OCI-LY7 (cell line): ENCODE data around the gene USP44. TPM values are rescaled to one million over a fixed set of nuclear protein-coding genes. Genes with fewer than 3 reads are reported as not detected.

Experiments used
- BruUV-seq: library from RNA; stranded (reverse); fragments of 400-500 nt; replicated peaks from 2 replicates; lab custom pipeline; 2021; lab: Mats Ljungman, UMichigan
- CTCF ChIA-PET: fragments of 300-600 bp; sonication (Branson Sonifier 250); formaldehyde crosslinking; loops from one replicate; lab custom pipeline; 2022; ENCODE audit warnings: antibody characterized with exemption; ENCODE audit not compliant: unreplicated experiment; lab: Charles Lee
- POLR2A ChIA-PET: fragments of 300-600 bp; sonication (Branson Sonifier 250); formaldehyde crosslinking; loops from one replicate; lab custom pipeline; 2022; ENCODE audit warnings: antibody characterized with exemption; lab: Charles Lee
- DNase-seq: peaks from one replicate; pipeline ENCODE4 v3.0.0-alpha.2; 2015; ENCODE audit warnings: low spot score
- H2AFZ ChIP-seq: fragments of 200-600 bp; sonication (generic), shearing (Covaris generic); 2 replicates; pipeline ENCODE4 v1.6.1; 2014; ENCODE audit warnings: mild to moderate bottlenecking, antibody characterized with exemption, low read length, moderate library complexity
- H3K27ac ChIP-seq: fragments of 200-600 bp; sonication (generic); 2 replicates; pipeline ENCODE4 v1.5.1; 2014; ENCODE audit warnings: mixed run types, low read depth, mild to moderate bottlenecking, moderate library complexity, low read length, inconsistent platforms; ENCODE audit not compliant: poor library complexity, severe bottlenecking
- H3K36me3 ChIP-seq: fragments of 200-600 bp; sonication (generic); 2 replicates; pipeline ENCODE4 v1.6.1; 2014; ENCODE audit warnings: mild to moderate bottlenecking, antibody characterized with exemption, low read length, moderate library complexity, mixed read lengths; ENCODE audit not compliant: insufficient read depth
- H3K4me1 ChIP-seq: fragments of 200-600 bp; sonication (generic); 2 replicates; pipeline ENCODE4 v1.5.1; 2014; ENCODE audit warnings: mild to moderate bottlenecking, low read length; ENCODE audit not compliant: insufficient read depth, poor library complexity, severe bottlenecking
- H3K4me2 ChIP-seq: fragments of 200-600 bp; sonication (generic); 2 replicates; pipeline ENCODE4 v1.6.1; 2014; ENCODE audit warnings: mild to moderate bottlenecking, low read length
- H3K4me3 ChIP-seq: fragments of 200-600 bp; sonication (generic); 2 replicates; pipeline ENCODE4 v1.5.1; 2014; ENCODE audit warnings: mild to moderate bottlenecking, low read depth, low read length; ENCODE audit not compliant: poor library complexity, severe bottlenecking
- H3K79me2 ChIP-seq: fragments of 200-600 bp; sonication (generic); 2 replicates; pipeline ENCODE4 v1.6.1; 2016; ENCODE audit warnings: low read depth, mild to moderate bottlenecking, low read length, moderate library complexity, mixed read lengths; ENCODE audit not compliant: insufficient read depth
- H3K9me2 ChIP-seq: fragments of 200-600 bp; sonication (generic); 2 replicates; pipeline ENCODE4 v1.6.1; 2016; ENCODE audit warnings: mild to moderate bottlenecking, low read length, mixed read lengths; ENCODE audit not compliant: insufficient read depth
- H3K9me3 ChIP-seq: fragments of 200-600 bp; sonication (generic); 2 replicates; pipeline ENCODE4 v1.6.1; 2014; ENCODE audit warnings: mild to moderate bottlenecking, mixed run types, low read length, mixed read lengths
- H4K20me1 ChIP-seq: fragments of 200-600 bp; sonication (generic); 2 replicates; pipeline ENCODE4 v1.6.1; 2014; ENCODE audit warnings: mild to moderate bottlenecking, antibody characterized with exemption, low read length, moderate library complexity, mixed read lengths; ENCODE audit not compliant: insufficient read depth
- CTCF ChIP-seq: fragments of 200-600 bp; sonication (generic); conservative IDR thresholded peaks from 2 replicates; pipeline ENCODE4 v1.5.1; 2014; ENCODE audit warnings: mild to moderate bottlenecking, antibody characterized with exemption, low read length, moderate library complexity, mixed read lengths
- EZH2phosphoT487 ChIP-seq: fragments of 200-600 bp; sonication (generic); IDR thresholded peaks from 2 replicates; pipeline ENCODE4 v1.6.1; 2018; ENCODE audit warnings: low read depth, borderline replicate concordance, mild to moderate bottlenecking, mixed run types, antibody characterized with exemption, low read length, moderate library complexity, mixed read lengths
- intact Hi-C: fragments of 100-400 bp; cut with micrococcal nuclease; formaldehyde crosslinking; loops from one replicate; pipeline ENCODE4 v1.10.0; 2022; ENCODE audit not compliant: unreplicated experiment
- total RNA-seq, 2 experiments: library from RNA; depleted of rRNA in 1 of 2; stranded (reverse); fragments of >200 nt in 1 of 2; shearing (Covaris generic) in 1 of 2; gene quantifications; 2 replicates each; pipeline ENCODE4 v1.2.3, GENCODE V29; 2014 to 2022

USP44 gene
- total RNA-seq, 2 experiments from 2014 or later, result 3.4 to 8.6 TPM

- Histone ChIP-seq H3K36me3 (peaks cover 97% of the 10 kb centered on the region), H3K9me3 (no peaks in the 10 kb centered on the region), H4K20me1 (no peaks in the 10 kb centered on the region; the same call in 1 of the 2 replicates), H3K4me2 (no peak overlapping the region), H3K4me1 (no peaks in the 10 kb centered on the region), H2AFZ (no peak overlapping the region), H3K9me2 (no peaks in the 10 kb centered on the region), H3K79me2 (peaks cover 38% of the 10 kb centered on the region; the same call in 1 of the 2 replicates), H3K27ac (no peak overlapping the region), H3K4me3 (no peak overlapping the region)
- intact Hi-C loops, result no loop called here
- TF ChIP-seq CTCF, result no peak
- no peak for TF ChIP-seq EZH2phosphoT487
- BruUV-seq, result no TSS peak
- POLR2A ChIA-PET, result no interaction called here
- no peak for DNase-seq
- CTCF ChIA-PET, result no interaction called here
These were observed 44.4 kb downstream of the USP44 start for GRCh38 chr12:95506707-95507523.

GRCh38 chr12:95505039-95505438 lies 46.2 kb downstream of the USP44 start:
- Histone ChIP-seq H3K9me2 (no peaks in the 10 kb centered on the region), H3K36me3 (peaks cover 97% of the 10 kb centered on the region), H3K4me2 (no peak overlapping the region), H2AFZ (no peak overlapping the region), H3K79me2 (peaks cover 52% of the 10 kb centered on the region; the same call in 1 of the 2 replicates), H4K20me1 (no peaks in the 10 kb centered on the region; the same call in 1 of the 2 replicates), H3K27ac (no peak overlapping the region), H3K4me3 (no peak overlapping the region), H3K4me1 (no peaks in the 10 kb centered on the region), H3K9me3 (no peaks in the 10 kb centered on the region)
- ChIA-PET POLR2A (no interaction called here), CTCF (no interaction called here)
- BruUV-seq, result no TSS peak
- no peak for TF ChIP-seq EZH2phosphoT487
- TF ChIP-seq CTCF, result no peak
- DNase-seq, result no peak
- intact Hi-C loops, result no loop called here

DNA sequence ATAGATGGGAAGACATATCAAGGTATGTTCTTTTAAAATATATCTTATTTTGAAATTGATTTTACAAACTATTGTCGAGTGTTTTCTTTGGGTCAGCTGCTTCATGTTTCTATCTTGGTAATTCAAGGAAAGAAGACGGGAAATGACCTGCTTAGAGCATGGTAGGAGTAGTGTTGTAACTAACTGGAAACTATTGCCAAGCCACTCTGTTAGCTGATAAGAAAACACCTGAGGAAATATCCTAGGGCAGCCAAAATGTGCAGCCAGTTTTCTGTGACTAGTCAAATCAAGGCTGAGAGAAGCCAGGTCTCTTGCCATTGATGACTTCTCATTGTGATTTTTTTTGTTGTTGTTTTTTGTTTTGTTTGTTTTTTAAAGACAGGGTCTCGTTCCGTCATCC lies 47.1 kb downstream of the USP44 start:
- Histone ChIP-seq H4K20me1 (no peaks in the 10 kb centered on the region; the same call in 1 of the 2 replicates), H3K4me3 (no peak overlapping the region), H2AFZ (no peak overlapping the region), H3K79me2 (peaks cover 53% of the 10 kb centered on the region; the same call in 1 of the 2 replicates), H3K4me1 (no peaks in the 10 kb centered on the region), H3K36me3 (peaks cover 97% of the 10 kb centered on the region), H3K27ac (no peak overlapping the region), H3K9me3 (peaks cover 4% of the 10 kb centered on the region; the same call in 1 of the 2 replicates), H3K4me2 (no peak overlapping the region), H3K9me2 (no peaks in the 10 kb centered on the region)
- DNase-seq, result no peak
- intact Hi-C loops, result no loop called here
- CTCF ChIA-PET, result no interaction called here
- TF ChIP-seq EZH2phosphoT487, result no peak
- no peak for TF ChIP-seq CTCF
- POLR2A ChIA-PET, result no interaction called here
- BruUV-seq, result no TSS peak
